ENCODE data around the gene FAM107B. TPM values are rescaled to one million over a fixed set of nuclear protein-coding genes. Genes with fewer than 3 reads are reported as not detected.
A peak's percentile ranks its signal among the peaks of the same experiment; 100 is the strongest.

The FAM107B gene
- total RNA-seq, 4 donors from 2014 or later = 19.5 to 35.2 (median 25.6) TPM

DNA sequence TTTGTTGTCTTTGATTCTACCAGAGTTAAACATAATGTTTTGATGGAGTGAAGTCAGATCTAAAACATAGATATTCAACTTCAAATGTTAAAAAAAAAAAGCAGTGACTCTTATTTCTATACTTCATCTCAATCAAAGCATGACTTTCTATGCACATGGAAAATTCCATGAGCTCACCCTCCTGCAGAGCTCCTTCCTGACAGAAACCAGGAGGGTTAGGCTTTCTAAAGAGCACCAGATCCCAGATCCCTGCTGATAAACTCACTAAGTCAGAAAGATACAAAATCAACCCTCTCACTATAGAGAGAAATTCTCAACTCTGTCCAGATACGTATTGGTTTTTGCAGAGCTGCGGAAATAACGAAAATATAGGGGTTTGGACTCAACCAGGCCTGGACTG is 122.6 kb downstream of the FAM107B start:
- 84% methylated on average over 3 of the region's 3 CpGs for WGBS
- TF ChIP-seq CTCF (IDR thresholded peaks at IDR 0.05) (no peak), POLR2A (IDR thresholded peaks at IDR 0.05) (no peak), POLR2AphosphoS5 (IDR thresholded peaks at IDR 0.05) (no peak), EP300 (IDR thresholded peaks at IDR 0.05) (no peak)
- no peak overlapping the region for H3K4me3 ChIP-seq
- H3K27ac ChIP-seq = no peak overlapping the region
- no peak for DNase-seq (ENCODE audit: low spot score in 2 of 2)
- peaks cover 48% of the 10 kb centered on the region for H3K4me1 ChIP-seq
- H3K36me3 ChIP-seq = no peaks in the 10 kb centered on the region
- no peaks in the 10 kb centered on the region for H3K27me3 ChIP-seq
- no peaks in the 10 kb centered on the region for H3K9me3 ChIP-seq

- WGBS = 88% methylated on average over 4 of the region's 4 CpGs
- Histone ChIP-seq H3K4me1 (peaks cover 47% of the 10 kb centered on the region), H3K9me3 (no peaks in the 10 kb centered on the region), H3K4me3 (no peak overlapping the region), H3K36me3 (no peaks in the 10 kb centered on the region), H3K27ac (no peak overlapping the region), H3K27me3 (no peaks in the 10 kb centered on the region)
- TF ChIP-seq POLR2A (IDR thresholded peaks at IDR 0.05) (no peak), POLR2AphosphoS5 (IDR thresholded peaks at IDR 0.05) (no peak), CTCF (IDR thresholded peaks at IDR 0.05) (no peak), EP300 (IDR thresholded peaks at IDR 0.05) (no peak)
- no peak for DNase-seq (ENCODE audit: low spot score in 2 of 2)
These were observed 125.0 kb downstream of the FAM107B start for GRCh38 chr10:14649739-14650138.

GRCh38 chr10:14648946-14649345 is 125.8 kb downstream of the FAM107B start:
- Histone ChIP-seq H3K27ac (no peak overlapping the region), H3K4me3 (no peak overlapping the region), H3K4me1 (peaks cover 39% of the 10 kb centered on the region), H3K9me3 (no peaks in the 10 kb centered on the region), H3K36me3 (no peaks in the 10 kb centered on the region), H3K27me3 (no peaks in the 10 kb centered on the region)
- no peak for TF ChIP-seq EP300 (IDR thresholded peaks at IDR 0.05)
- TF ChIP-seq POLR2AphosphoS5 (IDR thresholded peaks at IDR 0.05) = no peak
- TF ChIP-seq CTCF (IDR thresholded peaks at IDR 0.05) = no peak
- TF ChIP-seq POLR2A (IDR thresholded peaks at IDR 0.05) = no peak
- 57% methylated on average over 2 of the region's 2 CpGs for WGBS
- no peak for DNase-seq (ENCODE audit: low spot score in 2 of 2)

DNA sequence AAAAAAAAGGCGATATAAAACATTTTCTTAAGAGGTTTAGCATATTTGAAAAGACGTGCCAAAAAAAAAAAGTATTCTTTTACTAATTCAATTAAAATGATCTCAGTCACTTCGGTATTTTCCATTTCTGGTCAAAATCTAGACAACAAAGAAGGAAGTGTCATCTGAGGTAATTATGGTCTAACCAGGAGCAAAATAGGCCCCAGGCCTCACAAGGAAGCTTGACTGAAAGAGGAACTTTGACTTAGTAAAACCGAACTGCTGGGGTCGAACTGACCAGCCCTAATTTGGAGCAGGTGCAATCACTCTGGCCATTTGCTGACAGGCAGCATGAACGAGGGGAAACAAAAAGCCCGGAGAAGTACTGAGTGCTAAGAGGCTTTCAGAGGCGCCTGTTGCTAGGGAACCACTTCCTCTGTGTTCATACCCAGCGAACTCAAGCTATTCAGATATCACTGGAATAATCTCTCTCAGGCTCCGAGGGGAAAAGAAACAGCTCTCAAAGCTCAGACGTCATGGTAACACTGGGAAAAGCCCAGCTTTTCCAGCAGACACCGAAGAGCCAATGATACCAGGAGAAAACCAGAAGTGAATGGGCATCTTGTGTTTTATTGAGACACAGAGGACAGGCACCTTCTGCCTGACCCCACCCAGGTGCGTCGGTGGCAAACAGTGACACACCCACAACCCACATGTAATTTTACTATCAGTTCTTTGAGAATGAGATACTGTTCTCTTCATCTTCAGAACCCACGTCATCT is 126.5 kb downstream of the FAM107B start:
- peak overlapping the region; percentile 56 for H3K27ac ChIP-seq
- no peaks in the 10 kb centered on the region for H3K27me3 ChIP-seq
- no peaks in the 10 kb centered on the region for H3K36me3 ChIP-seq
- 20% methylated on average over 15 of the region's 15 CpGs for WGBS
- H3K4me1 ChIP-seq = peaks cover 32% of the 10 kb centered on the region
- no peaks in the 10 kb centered on the region for H3K9me3 ChIP-seq
- TF ChIP-seq CTCF (IDR thresholded peaks at IDR 0.05) = no peak
- TF ChIP-seq POLR2A (IDR thresholded peaks at IDR 0.05) = no peak
- TF ChIP-seq EP300 (IDR thresholded peaks at IDR 0.05) = no peak
- TF ChIP-seq POLR2AphosphoS5 (IDR thresholded peaks at IDR 0.05) = no peak
- H3K4me3 ChIP-seq = no peak overlapping the region
- no peak for DNase-seq (ENCODE audit: low spot score in 2 of 2)

- WGBS = 80% methylated on average over 6 of the region's 6 CpGs
- Histone ChIP-seq H3K9me3 (no peaks in the 10 kb centered on the region), H3K36me3 (no peaks in the 10 kb centered on the region), H3K4me3 (no peak overlapping the region), H3K27ac (no peak overlapping the region), H3K27me3 (no peaks in the 10 kb centered on the region), H3K4me1 (peaks cover 21% of the 10 kb centered on the region)
- DNase-seq (ENCODE audit: low spot score in 2 of 2) = no peak
- no peak for TF ChIP-seq CTCF (IDR thresholded peaks at IDR 0.05)
- no peak for TF ChIP-seq POLR2AphosphoS5 (IDR thresholded peaks at IDR 0.05)
- TF ChIP-seq EP300 (IDR thresholded peaks at IDR 0.05) = no peak
- no peak for TF ChIP-seq POLR2A (IDR thresholded peaks at IDR 0.05)
These were observed 129.3 kb downstream of the FAM107B start for GRCh38 chr10:14645239-14645960.

All from suprapubic skin (tissue), 4 donors.